Coronary artery (tissue), 2 donors: ENCODE results near the gene GOLGA7B.

Experiments
- DNase-seq: peaks from one replicate; pipeline ENCODE4 v3.0.0-alpha.2; 2017; ENCODE audit warnings: low spot score
- H3K27ac ChIP-seq, 2 donors: fragments of 200-600 bp; sonication (generic); one replicate each; pipeline ENCODE4 v1.5.1; 2016 to 2019
- H3K4me3 ChIP-seq: fragments of 200-600 bp; sonication (generic); 2 replicates; pipeline ENCODE4 v1.5.1; 2016; ENCODE audit warnings: mild to moderate bottlenecking, moderate library complexity
- TF ChIP-seq, protein P1 (sequence below): fragments of 200-600 bp; sonication (generic); IDR thresholded peaks from one replicate; pipeline ENCODE4 v1.5.1; 2019; ENCODE audit warnings: antibody characterized with exemption

Gene GOLGA7B

DNA sequence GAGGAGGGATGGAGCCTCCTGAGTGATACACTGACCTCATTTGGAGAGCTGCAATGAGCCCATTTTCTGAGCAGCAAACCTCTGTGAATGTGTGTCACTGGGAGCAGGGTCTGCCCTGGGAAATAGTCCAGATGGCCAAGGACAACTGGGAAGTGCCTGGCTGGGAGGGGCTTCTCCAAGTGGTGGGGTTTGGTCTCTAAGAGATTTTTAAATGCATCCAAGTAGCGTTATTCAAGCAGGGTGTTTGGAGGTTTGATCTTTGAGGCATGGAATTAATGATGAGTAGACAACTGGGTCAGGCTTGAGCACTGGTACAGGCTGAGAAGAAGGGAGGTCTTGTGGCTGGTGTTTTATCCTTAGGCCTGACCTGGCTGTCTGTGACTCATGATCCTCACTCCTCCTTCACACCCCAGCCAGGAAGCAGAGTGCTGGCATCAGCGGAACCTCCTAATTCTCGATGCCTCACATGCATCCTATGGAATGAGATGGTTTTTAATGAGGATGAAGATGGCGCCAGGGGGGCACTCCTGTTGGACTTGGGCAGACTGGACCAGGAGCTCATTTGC lies 3.3 kb downstream of the GOLGA7B start:
- DNase-seq = no peak
- TF ChIP-seq, protein P1, sequence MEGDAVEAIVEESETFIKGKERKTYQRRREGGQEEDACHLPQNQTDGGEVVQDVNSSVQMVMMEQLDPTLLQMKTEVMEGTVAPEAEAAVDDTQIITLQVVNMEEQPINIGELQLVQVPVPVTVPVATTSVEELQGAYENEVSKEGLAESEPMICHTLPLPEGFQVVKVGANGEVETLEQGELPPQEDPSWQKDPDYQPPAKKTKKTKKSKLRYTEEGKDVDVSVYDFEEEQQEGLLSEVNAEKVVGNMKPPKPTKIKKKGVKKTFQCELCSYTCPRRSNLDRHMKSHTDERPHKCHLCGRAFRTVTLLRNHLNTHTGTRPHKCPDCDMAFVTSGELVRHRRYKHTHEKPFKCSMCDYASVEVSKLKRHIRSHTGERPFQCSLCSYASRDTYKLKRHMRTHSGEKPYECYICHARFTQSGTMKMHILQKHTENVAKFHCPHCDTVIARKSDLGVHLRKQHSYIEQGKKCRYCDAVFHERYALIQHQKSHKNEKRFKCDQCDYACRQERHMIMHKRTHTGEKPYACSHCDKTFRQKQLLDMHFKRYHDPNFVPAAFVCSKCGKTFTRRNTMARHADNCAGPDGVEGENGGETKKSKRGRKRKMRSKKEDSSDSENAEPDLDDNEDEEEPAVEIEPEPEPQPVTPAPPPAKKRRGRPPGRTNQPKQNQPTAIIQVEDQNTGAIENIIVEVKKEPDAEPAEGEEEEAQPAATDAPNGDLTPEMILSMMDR = no peak
- no peak overlapping the region for H3K27ac ChIP-seq
- H3K4me3 ChIP-seq = no peak overlapping the region

- TF ChIP-seq, protein P1 = no peak
- Histone ChIP-seq H3K27ac (no peak overlapping the region), H3K4me3 (no peak overlapping the region)
- DNase-seq = no peak
Measured at GRCh38 chr10:97854743-97855142, 5.1 kb downstream of the GOLGA7B start.

DNA sequence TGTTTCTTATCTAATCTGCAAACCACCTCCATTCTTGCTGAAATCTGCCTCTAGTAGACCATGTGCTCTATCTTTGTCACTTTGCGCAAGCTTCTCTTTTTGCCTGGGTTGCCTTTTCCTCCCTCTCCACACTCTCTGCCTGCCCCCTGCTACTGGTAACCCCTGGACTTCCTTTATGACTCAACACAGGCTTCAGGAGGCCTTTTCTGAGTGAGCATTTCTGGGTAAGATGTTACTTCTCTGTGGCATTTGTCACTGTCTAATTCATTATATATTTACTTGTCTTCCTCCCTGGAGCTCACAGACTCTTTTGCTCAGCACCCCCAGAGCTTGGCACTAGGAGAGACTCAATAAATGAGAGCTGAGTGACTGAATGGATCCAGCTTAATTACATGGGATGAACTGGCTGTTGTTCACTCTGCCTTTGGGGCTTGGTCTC lies 8.4 kb downstream of the GOLGA7B start:
- no peak overlapping the region for H3K4me3 ChIP-seq
- no peak overlapping the region for H3K27ac ChIP-seq
- DNase-seq = no peak
- TF ChIP-seq, protein P1 = no peak

DNA sequence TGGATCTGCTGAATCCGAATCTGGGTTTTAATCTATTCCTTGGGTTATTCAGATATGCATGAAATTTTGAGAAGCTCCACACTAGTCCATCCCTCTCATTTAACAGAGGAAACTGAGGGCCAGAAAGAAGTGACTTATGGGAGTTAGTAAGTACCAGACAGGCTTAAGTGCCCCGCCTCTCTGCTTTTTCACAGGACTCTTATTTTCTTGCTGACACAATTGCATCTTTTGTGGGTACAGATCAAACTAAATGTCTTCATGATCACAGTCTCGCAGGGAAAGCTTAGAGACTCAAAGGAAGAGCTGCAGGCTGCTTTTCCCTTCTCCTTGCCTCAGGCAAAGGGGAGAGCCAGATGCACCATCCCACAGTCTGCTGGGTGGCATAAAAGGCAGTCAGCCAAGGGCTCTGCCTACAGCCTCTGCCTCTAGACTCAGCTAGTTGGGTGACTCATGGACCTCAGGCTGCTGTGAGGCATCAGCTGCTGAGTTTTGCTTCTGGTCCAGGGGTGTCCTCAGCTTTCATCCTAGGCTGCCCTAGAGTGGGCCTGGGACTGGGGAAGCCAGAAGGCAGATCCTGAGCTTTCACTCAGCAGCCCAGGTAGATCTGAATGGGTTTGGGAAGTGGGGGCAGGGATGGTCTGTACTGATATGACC lies 11.6 kb downstream of the GOLGA7B start:
- DNase-seq = no peak
- TF ChIP-seq, protein P1 = no peak
- no peak overlapping the region for H3K27ac ChIP-seq
- H3K4me3 ChIP-seq = no peak overlapping the region

- DNase-seq = no peak
- TF ChIP-seq, protein P1 = no peak
- Histone ChIP-seq H3K27ac (no peak overlapping the region), H3K4me3 (no peak overlapping the region)
Measured at GRCh38 chr10:97861924-97862323, 12.3 kb downstream of the GOLGA7B start.

GRCh38 chr10:97863808-97864207 lies 14.2 kb downstream of the GOLGA7B start:
- no peak for DNase-seq
- H3K27ac ChIP-seq = no peak overlapping the region
- TF ChIP-seq, protein P1 = no peak
- no peak overlapping the region for H3K4me3 ChIP-seq

DNA sequence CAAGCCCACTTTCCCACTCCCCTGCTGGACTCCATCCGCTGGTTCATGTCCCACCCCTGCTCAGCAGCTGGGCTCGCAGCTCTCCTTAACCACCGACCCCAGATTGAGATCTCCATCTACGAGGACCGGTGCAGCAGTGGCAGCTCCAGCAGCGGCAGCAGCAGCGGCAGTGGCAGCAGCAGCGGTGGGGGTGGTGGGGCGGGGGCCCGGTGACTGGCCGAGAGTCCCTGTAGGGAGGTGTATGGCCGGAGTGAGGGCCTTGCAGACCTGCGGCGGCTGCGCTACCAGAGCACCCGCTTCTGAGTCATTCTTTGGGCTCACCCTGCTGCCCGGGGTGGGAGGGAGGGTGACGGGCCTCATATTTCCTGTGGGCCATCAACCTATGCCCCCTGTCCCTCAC lies 15.8 kb downstream of the GOLGA7B start:
- TF ChIP-seq, protein P1 = no peak
- Histone ChIP-seq H3K4me3 (no peak overlapping the region), H3K27ac (no peak overlapping the region)
- no peak for DNase-seq
